Inferior parietal cortex (tissue), 1 donor: ENCODE results near the gene CCDC170.

ENCODE experiments used
- DNase-seq: peaks from one replicate; pipeline ENCODE4 v3.0.0-alpha.2; 2016; ENCODE audit errors: extremely low spot score

Gene CCDC170

DNA sequence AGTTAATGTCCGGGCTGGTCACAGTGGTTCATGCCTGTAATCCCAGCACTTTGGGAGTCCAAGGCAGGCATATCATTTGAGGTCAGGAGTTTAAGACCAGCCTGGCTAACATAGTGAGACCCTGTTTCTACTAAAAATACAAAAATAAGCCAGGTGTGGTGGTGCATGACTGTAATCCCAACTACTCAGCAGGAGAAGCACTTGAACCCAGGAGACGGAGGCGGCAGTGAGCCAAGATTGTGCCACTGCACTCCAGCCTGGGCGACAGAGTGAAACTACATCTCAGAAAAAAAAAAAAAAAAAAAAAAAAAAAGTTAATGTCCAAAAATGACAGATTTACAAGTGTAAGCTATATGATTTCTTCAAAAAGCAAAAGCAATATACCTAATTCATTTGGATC, 124.9 kb downstream of the CCDC170 start:
- DNase-seq, result no peak

- no peak for DNase-seq
Observed at GRCh38 chr6:151620179-151620578, 126.4 kb downstream of the CCDC170 start.

DNA sequence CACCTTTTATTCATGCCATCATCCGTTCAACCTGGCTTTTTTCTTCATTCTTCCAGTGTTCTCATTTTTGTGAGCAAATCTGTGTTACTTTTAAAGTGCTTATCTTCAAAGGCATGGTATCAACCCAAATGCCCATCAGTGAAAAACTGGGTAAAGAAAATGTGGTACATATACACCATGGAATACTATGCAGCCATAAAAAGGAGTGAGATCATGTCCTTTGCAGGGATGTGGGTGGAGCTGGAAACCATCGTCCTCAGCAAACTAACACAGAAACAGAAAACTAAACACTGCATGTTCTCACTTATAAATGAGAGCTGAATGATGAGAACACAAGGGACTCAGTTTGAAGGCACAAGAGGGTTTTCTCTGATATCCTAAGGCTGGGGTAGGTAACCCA, 130.3 kb downstream of the CCDC170 start:
- DNase-seq, result no peak

DNA sequence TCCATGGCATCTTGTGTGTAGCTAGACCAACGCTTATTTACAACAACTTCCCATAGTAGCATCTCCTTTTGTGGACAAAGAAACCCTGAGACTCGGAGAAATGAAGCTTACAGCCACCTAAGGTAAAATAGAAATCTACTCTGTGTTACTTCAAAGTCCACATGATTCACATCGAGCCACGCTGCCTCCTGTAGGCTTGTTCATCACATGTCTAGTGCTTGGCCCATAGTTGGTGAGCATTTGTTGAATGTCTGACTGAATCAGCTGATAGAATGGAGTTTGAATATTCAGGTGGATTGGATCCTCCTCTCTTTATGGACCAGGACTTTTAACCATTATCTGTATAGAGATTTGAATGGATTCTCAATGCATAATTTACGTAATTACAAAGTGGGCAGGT, 130.7 kb downstream of the CCDC170 start:
- no peak for DNase-seq

DNA sequence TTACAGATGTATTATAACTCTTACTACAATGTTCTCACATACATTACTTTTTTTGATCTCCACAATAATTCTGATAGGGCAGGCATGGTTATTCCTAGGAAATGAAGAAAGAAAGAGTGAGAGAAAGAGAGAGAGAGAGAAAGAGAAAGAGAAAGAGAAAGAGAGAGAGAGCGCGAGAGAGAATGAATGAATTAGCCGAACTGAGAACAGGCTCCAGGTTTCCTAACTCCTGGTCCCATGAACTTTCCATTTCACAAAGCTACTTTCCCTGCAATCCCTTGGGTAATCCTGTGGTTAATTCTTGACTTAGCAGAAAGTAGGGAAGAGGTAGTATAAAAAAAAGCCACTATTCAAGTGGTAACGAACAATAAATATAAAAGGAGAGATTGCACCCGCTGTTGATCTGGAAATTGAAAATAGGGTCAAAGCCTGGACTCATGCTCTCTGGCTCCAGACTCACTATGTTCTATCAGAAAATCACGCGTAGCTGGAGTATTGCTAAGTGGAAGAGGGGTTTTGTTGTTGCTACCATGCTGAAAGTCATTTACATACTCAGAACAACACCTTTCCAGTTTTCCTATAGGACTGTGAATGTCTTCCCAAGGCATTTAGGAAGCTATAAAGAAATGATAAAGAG, 131.2 kb downstream of the CCDC170 start:
- DNase-seq, result no peak

GRCh38 chr6:151627689-151628444, 134.1 kb downstream of the CCDC170 start:
- no peak for DNase-seq

DNA sequence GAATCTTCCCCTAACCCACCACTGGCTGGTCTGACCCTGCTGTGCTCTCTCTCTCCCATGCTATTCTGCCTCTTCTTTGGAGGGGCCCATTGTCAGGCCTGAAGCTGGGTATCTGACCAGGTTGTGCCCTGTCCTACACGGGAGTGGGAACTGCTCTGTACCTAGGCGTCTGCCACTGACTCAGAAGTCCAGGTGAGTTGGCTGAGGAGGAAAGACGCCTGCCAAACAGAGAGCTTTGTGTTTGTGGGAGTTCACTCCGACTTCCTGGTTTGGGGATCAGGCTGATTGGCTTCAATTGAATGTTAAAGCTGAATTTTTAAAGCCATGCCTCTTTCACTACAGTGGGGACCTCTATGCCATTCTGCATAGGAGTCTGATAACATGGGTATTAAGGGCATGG, 136.0 kb downstream of the CCDC170 start:
- DNase-seq, result no peak

DNA sequence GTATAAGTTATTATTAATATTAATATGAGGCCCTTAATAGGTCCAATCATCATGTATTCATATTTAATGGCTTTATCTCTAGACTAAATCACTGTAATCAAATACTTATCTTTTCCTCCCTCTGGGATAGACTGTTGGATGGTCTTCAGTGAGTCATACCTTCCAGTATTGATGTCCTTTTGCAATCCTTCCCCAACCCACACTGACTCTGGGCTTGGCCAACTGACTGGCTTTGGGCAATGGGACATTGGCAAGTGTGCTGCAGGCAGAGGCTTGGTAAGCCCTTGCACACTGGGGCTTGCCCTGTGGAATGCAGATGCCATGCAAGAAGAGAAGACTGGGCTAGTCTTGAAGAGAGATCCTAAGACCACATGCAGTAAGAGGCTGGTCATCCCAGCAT, 136.6 kb downstream of the CCDC170 start:
- DNase-seq, result no peak

DNA sequence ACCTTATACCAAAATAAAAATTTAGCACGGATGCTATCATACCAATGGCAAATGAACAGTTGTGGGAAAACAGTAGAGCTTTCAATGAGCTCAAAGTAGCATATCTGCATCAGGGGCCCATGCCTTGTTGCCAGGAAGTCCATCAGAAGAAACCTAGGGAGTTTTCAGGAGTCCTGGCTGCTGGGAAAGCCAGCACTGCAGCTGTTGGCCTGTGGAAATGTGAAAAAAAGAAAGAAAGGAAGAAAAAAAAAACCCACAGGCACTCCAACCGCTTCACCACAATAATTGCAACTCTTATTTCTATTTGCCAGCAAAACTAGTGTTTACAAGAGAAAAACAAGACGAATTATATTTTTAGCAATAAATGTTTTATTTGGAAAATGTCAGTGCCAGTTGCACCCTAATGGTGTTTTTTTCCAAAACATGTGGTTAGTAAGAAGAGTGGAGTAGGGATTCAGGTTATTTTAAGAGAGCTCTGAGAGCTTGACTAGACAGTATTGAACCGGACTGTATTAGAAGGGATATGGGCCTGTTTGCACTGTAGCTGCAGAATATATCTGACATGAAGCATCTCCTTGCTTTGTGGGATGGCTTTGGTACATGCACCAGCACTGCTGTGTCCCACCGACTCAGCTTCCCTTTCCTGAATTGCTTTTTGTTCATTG, 137.3 kb downstream of the CCDC170 start:
- no peak for DNase-seq

- DNase-seq, result no peak
Observed at GRCh38 chr6:151632415-151632987, 138.7 kb downstream of the CCDC170 start.

GRCh38 chr6:151633526-151634335, 139.9 kb downstream of the CCDC170 start:
- DNase-seq, result no peak

GRCh38 chr6:151634336-151634720, 140.5 kb downstream of the CCDC170 start:
- no peak for DNase-seq

DNA sequence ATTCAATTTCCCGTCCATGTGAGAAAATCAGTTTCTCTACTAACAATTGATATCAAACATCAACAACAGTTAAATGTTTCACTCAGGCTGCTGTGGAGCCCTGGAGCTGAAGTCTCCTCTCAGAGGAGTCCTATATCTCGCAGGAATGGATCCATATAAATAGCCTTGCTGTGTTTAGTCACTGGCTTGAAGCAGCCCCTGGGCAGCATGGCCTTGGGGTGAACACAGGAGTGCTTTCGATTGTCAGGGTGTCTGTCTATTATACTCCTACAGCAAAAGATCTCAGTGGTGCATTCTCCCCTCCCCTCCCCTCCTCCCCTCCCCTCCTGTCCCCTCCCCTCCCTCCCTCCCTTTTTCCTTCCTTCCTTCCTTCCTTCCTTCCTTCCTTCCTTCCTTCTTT, 141.9 kb downstream of the CCDC170 start:
- DNase-seq, result no peak

DNA sequence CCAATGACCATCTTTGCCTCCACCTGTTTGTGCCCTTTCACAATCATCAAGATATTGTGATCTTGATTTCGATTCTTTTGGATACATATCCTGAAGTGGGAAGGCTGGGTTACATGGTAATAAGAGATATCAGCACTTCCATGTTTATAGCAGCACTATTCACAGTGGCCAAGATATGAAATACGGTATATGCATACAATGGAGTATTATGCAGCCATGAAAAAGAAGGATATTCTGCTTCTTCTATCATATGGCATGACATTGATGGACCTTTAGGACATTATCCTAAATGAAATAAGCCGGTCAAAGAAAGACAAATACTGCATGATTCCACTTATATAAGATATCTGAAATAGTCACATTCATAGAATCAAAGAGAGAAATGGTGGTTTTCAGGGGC, 144.0 kb downstream of the CCDC170 start:
- DNase-seq, result no peak

DNA sequence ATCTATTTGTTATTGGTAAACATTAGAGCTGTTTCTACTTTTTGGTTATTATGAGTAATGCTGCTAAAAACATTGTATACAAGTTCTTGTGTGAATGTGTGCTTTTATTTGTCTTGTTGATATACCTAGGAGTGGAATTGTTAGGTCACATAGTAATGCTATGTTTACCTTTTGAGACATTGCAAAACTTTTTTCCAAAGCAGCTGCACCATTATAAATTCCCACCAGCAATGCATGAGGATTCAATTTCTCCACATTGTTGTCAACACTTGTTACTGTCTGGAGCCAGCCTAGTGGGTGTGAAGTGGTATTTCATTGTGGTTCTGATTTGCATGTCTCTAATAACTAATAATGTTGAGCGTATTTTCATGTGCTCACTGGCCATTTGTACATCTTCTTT, 145.9 kb downstream of the CCDC170 start:
- DNase-seq, result no peak

- DNase-seq, result no peak
Observed at GRCh38 chr6:151641028-151641427, 147.2 kb downstream of the CCDC170 start.

- no peak for DNase-seq
Observed at GRCh38 chr6:151647976-151648639, 154.3 kb downstream of the CCDC170 start.

- no peak for DNase-seq
Observed at GRCh38 chr6:151649835-151650234, 156.0 kb downstream of the CCDC170 start.

GRCh38 chr6:151651639-151652038, 157.8 kb downstream of the CCDC170 start:
- DNase-seq, result no peak

DNA sequence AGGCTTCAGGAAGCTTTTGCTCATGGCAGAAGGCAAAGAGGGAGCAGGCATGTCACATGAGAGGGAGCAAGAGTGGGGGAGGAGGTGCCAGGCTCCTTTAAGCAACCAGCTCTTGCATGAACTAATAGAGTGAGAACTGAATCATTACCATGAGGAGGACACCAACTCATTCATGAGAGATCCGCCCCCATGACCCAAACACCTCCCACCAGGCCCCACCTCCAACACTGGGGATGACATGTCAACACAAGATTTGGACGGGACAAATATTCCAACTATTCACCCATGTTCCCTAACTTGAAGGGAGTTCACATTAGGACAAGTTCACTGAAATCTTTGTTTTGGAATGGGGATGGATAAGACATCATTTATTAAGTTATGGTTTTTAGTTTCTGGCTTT, 158.5 kb downstream of the CCDC170 start:
- DNase-seq, result no peak

- DNase-seq, result no peak
Observed at GRCh38 chr6:151655099-151655498, 161.3 kb downstream of the CCDC170 start.
